ENCODE results near the gene NEK11.

The NEK11 gene

DNA sequence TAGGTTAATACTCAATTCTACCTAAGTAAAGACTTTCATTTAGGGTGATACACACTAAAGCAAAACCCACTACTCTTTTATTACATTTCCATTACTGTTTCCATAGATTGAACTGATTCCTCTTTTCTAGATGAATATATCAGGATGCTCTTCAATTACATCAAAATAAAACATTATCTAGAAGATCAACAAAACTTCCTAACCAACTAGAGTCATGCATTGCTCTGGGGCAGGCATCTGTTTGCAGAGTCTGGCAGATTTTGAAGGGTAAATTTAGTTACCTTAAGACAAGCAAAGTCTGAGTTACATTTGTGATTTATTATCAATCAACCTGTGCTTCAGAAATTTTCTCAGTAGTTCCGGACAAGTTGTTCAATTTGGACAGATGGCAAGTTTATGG lies 117.1 kb downstream of the NEK11 start:
- no peak for DNase-seq

DNA sequence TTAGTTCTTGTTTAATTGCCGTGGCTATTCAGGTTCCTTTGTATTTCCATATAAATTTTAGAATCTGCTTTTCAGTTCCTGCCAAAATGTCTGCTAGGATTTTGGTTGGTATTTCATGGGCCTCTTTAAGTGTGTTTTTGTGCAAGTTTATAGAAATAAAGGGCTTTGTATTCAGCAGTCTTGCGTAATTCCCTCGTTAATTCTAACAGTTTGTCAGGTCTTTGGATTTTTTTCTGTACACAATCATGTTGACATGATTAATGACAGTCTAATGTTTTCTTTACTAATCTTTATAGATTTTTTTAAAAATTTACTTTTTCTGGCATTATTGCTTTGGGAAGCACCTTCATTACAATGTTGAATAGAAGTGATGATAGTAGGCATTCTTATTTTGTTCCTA lies 120.9 kb downstream of the NEK11 start:
- no peak for DNase-seq

GRCh38 chr3:131158434-131158833 lies 131.8 kb downstream of the NEK11 start:
- no peak for DNase-seq

- no peak for DNase-seq
These were observed 135.8 kb downstream of the NEK11 start for GRCh38 chr3:131162516-131162915.

GRCh38 chr3:131167867-131168266 lies 141.2 kb downstream of the NEK11 start:
- no peak for DNase-seq

GRCh38 chr3:131169331-131169730 lies 142.7 kb downstream of the NEK11 start:
- no peak for DNase-seq

DNA sequence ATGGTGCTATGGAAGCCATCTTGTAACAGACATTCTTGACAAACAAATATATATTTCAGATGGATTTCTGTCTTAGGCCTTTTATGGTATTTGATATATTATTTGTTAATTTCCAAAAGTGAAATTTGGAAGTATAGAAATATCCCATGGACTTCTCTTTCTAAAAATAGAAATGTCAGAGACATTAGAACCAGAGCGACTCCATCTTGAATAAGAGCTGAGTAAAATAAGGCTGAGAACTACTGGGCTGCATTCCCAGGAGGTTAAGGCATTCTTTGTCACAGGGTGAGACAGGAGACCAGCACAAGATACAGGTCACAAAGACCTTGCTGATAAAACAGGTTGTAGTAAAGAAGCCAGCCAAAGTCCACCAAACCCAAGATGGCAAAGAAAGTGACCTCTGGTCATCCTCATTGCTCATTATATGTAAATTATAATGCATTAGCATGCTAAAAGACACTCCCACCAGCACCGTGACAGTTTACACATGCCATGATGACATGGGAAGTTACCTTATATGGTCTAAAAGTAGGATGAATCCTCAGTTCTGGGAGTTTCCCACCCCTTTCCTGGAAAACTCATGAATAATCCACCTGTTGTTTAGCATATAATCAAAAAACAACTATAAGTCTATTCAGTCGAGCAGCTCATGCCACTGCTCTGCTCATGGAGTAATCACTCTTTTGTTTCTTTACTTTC lies 146.0 kb downstream of the NEK11 start:
- DNase-seq, result no peak

DNA sequence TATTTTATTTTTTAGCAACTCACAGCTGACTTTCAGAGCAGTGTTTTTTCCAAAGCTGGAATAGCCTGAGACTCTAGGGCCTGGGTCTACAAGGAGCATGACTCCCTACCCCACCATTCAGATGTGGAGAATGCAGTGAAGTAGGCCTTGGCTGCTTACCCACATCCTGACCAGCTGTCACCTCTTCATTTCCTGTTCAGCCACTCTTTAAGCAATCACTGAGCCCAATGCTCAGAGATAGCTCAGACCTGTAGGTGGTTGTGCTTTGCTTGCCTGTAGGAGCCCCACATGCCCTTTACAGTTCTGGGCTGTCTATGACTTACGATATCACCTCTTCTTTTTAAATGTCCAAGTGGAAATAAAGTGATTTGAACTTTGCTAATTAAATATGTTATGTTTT lies 148.1 kb downstream of the NEK11 start:
- DNase-seq, result no peak

GRCh38 chr3:131178710-131179375 lies 152.2 kb downstream of the NEK11 start:
- DNase-seq, result no peak

DNA sequence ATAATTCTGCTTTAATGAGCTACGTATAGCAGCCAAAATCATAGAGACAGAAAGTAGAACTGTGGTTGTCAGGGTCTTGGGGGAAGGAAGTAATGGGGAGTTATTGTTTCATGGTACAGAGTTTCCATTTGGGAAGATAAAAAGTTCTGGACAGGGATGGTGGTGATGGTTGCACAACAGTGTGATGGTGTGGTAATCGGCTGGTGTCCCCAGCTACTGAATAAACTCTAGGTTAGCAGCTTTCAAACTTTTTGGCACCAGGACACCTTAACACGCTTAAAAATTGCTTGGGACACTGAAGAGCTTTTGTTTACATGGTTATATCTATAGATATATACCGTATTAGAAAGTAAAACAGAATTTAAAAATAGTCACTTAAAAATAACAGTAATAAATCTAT lies 166.0 kb downstream of the NEK11 start:
- no peak for DNase-seq

DNA sequence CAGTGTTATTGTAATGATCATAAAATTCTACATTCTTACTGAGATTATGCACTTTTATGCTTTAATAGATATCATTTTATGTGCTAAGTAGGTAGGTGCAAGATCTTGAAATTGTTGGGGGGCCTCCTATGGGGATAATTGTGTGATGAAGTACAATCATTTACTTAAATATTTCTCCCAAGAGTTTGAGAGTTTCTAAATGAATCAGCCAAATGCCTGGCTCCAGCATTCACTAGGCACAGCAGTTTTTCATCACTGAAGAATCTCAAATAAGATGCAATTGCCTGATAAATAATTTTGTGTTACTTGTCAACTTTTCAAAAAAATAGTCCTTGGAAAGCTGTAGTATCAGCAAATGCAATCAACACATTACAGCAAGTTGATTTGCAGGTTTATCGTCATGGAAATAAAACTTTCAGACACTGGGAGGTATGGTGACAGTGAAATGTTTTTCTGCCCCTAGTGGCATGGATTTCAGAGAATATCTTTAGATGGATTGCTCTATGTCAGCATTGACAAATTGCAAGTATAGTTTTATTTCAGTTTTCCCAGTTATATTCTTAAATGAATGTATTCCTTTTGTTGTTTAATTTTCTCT lies 167.1 kb downstream of the NEK11 start:
- DNase-seq, result no peak

GRCh38 chr3:131194816-131195215 lies 168.1 kb downstream of the NEK11 start:
- DNase-seq, result no peak

DNA sequence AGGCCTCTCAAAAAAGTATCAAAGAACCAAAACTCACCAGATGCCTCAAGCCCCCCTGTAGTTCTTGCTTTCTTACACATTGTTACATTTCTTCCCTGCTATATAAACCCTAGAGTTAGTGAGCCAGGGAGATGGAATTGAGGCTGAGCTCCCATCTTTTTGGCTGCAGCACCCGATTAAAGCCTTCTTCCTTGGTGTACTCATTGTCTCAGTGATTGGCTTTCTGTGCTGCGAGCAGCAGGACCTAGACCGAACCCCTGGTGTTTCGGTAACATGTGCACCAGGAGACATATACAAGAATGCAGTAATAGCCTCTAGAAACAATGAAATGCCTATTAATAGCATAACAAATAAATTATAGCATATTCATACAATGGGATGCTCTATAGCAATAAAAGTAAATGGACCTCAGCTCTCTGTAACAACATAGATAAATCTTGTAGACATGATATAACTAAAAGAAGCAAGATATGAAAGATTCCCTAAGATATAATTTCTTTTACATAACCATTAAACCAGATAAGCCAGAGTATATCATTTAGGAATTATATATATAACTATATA lies 174.0 kb downstream of the NEK11 start:
- DNase-seq, result no peak

DNA sequence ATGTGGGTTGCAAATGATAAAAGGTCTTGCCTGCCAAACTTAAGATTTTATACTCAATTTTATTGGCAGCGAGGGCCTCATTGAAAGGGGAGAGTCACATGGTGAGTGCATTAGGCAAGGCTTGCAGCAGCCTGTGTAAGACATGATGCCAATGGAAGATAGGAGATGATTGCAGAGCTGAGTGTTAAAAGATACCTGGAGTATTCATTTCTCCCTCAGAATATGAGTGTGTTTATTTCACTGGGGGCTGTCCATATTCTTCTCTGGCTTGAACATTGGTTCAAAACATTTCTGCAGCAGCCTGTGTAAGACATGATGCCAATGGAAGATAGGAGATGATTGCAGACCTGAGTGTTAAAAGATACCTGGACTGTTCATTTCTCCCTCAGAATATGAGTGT lies 189.7 kb downstream of the NEK11 start:
- DNase-seq, result no peak

- DNase-seq, result no peak
These were observed 190.1 kb downstream of the NEK11 start for GRCh38 chr3:131216801-131217200.

DNA sequence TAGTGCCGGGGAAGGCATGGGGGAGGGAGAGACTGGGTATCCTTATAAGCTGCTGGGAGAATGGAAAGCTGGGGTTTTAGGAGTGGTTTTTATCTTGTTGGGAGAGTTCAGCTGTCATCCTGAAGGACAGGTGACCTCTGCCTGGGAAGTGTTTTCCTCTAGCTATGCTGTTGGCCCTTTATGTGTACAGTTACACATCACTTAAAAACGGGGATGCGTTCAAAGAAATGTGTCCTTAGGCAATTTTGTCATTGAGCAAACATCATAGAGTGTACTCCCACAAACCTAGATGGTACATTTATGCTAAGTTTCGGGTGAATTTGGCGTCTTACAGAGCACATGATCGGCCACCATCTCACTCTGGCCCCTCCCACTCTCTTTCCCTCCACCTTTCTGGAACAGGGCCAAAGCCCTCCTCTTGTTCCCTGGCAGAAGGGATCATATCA lies 190.6 kb downstream of the NEK11 start:
- DNase-seq, result no peak

GRCh38 chr3:131218196-131218595 lies 191.5 kb downstream of the NEK11 start:
- DNase-seq, result no peak

DNA sequence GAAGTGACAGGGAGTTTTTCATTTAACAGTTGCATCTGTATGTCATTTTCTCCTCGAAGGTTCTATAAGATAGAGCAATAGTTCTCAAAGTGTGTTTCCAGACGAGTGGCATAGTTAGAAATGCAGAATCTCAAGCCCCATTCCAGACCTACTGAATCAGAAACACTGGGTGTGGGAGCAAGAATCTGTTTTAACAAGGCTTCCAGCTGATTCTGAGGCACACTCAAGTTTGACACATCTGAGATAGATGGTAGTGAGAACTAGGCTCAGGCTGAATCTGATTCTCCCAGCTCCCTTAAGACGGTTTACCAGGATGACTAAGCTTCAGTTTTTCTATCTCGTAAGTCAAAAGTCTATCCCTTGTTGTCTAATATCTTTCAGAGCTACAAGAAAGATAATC lies 195.1 kb downstream of the NEK11 start:
- no peak for DNase-seq

- no peak for DNase-seq
These were observed 195.9 kb downstream of the NEK11 start for GRCh38 chr3:131222599-131222998.

GRCh38 chr3:131223373-131224289 lies 197.0 kb downstream of the NEK11 start:
- DNase-seq, result no peak

- no peak for DNase-seq
These were observed 198.3 kb downstream of the NEK11 start for GRCh38 chr3:131224886-131225550.

DNA sequence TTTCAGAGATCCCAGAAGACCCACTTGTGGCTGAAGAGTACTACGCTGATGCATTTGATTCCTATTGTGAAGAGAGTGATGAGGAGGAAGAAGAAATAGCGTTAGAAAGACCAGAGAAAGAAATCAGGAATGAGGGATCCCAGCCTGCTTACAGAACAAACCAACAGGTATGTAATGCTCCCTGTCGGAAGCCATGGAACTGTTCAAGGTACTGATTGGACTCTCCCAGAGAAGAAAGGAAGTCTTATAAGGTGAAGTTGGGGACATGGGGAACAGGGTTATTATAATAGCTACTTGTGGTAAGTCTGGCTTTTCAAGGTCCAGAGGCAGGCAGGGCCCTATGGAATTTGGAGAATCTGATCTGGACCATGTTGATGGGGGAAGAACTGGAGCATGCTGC lies 201.8 kb downstream of the NEK11 start:
- DNase-seq, result no peak
